Brain microvascular endothelial cell (primary cell): ENCODE results near the gene CCL14.
"Not testable (repeated sequence)": the region's sequence is repeated elsewhere in the genome, so short reads cannot be mapped to it uniquely, and the experiment has no call there.

Source experiments
- DNase-seq: peaks from one replicate; pipeline ENCODE4 v3.0.0-alpha.2; 2020
- H3K27ac ChIP-seq: fragments of 250-450 bp; sonication (Bioruptor Pico); 2 replicates; pipeline ENCODE4 v1.5.1; 2020; ENCODE audit warnings: mild to moderate bottlenecking, moderate library complexity
- H3K27me3 ChIP-seq: fragments of 250-450 bp; sonication (Bioruptor Pico); replicated peaks from 2 replicates; pipeline ENCODE4 v1.5.1; 2020; ENCODE audit warnings: mild to moderate bottlenecking
- H3K36me3 ChIP-seq: fragments of 250-450 bp; sonication (Bioruptor Pico); replicated peaks from 2 replicates; pipeline ENCODE4 v1.5.1; 2020; ENCODE audit warnings: mild to moderate bottlenecking
- H3K4me3 ChIP-seq: 2 replicates; pipeline ENCODE4 v1.5.1; 2011; ENCODE audit warnings: low read depth, mild to moderate bottlenecking, control low read depth, low read length, moderate library complexity
- CTCF ChIP-seq: IDR thresholded peaks from 2 replicates; pipeline ENCODE4 v1.5.1; 2011; ENCODE audit warnings: low read depth, mild to moderate bottlenecking, moderate library complexity, low read length, control low read depth, inconsistent platforms; ENCODE audit errors: missing control alignments
- in situ Hi-C: cut with HindIII; loops from 2 replicates; pipeline ENCODE4 v1.10.0; 2017; ENCODE audit warnings: low sequenced_read_pairs, low pct_ligation_motif_present

The CCL14 gene

GRCh38 chr17:35947156-35947585 is 39.4 kb downstream of the CCL14 start:
- H3K4me3 ChIP-seq, result no peak overlapping the region
- no peak overlapping the region for H3K27ac ChIP-seq
- in situ Hi-C loops, result no loop called here
- peak; percentile 32 for DNase-seq
- peak; percentile 83 for TF ChIP-seq CTCF
- H3K27me3 ChIP-seq, result no peaks in the 10 kb centered on the region
- H3K36me3 ChIP-seq, result no peaks in the 10 kb centered on the region

- in situ Hi-C loops, result no loop called here
- DNase-seq, result peak; percentile 20
- H3K27me3 ChIP-seq, result no peaks in the 10 kb centered on the region
These were observed 42.4 kb downstream of the CCL14 start for GRCh38 chr17:35944151-35944550.

GRCh38 chr17:35943537-35943936 is 43.0 kb downstream of the CCL14 start, which contains the start of gene LYZL6:
Gene LYZL6, minus strand, starts transcription at chr17:35943713. Its CDS starts 4,357 bp downstream, at chr17:35939356.
- Histone ChIP-seq H3K27me3 (no peaks in the 10 kb centered on the region), H3K4me3 (no peak within 1 kb of the TSS), H3K36me3 (no peaks in the 10 kb centered on the region), H3K27ac (no peak within 1 kb of the TSS)
- no peak for TF ChIP-seq CTCF
- in situ Hi-C loops, result no loop called here
- DNase-seq, result no peak

More at GRCh38 chr17:35944151-35944550, 42.4 kb downstream of the CCL14 start:
- Histone ChIP-seq H3K27ac (no peak overlapping the region), H3K4me3 (no peak overlapping the region), H3K36me3 (no peaks in the 10 kb centered on the region)
- TF ChIP-seq CTCF, result no peak

- Histone ChIP-seq H3K36me3 (no peaks in the 10 kb centered on the region), H3K27me3 (no peaks in the 10 kb centered on the region), H3K27ac (no peak overlapping the region), H3K4me3 (no peak overlapping the region)
- in situ Hi-C loops, result no loop called here
- TF ChIP-seq CTCF, result no peak
- no peak for DNase-seq
These were observed 43.8 kb downstream of the CCL14 start for GRCh38 chr17:35942588-35943186.

- DNase-seq, H3K36me3 ChIP-seq, H3K4me3 ChIP-seq, H3K27me3 ChIP-seq, H3K27ac ChIP-seq, in situ Hi-C loops: not testable (repeated sequence)
These were observed 48.0 kb downstream of the CCL14 start for GRCh38 chr17:35938492-35938891.

- TF ChIP-seq CTCF, result no peak
- Histone ChIP-seq H3K36me3 (no peaks in the 10 kb centered on the region), H3K27ac (no peak overlapping the region), H3K27me3 (no peaks in the 10 kb centered on the region), H3K4me3 (no peak overlapping the region)
- in situ Hi-C loops, result no loop called here
- no peak for DNase-seq
These were observed 50.5 kb downstream of the CCL14 start for GRCh38 chr17:35936063-35936462.
